WTC11 (cell line): Measurements from ENCODE around the gene MBOAT1.

Experiments
- ATF1 ChIP-seq: sonication (generic); formaldehyde crosslinking; IDR thresholded peaks from 2 replicates; pipeline ENCODE4 v1.8.1; 2023; ENCODE audit warnings: mild to moderate bottlenecking, moderate library complexity, missing genetic modification reagents
- CREM ChIP-seq: sonication (generic); formaldehyde crosslinking; IDR thresholded peaks from 2 replicates; pipeline ENCODE4 v1.8.1; 2022; ENCODE audit warnings: mild to moderate bottlenecking, missing genetic modification reagents, moderate library complexity
- CTCF ChIP-seq: fragments of 200-600 bp; IDR thresholded peaks from 2 replicates; pipeline ENCODE4 v1.8.0; 2022; ENCODE audit warnings: antibody characterized with exemption
- ESRRA ChIP-seq: sonication (generic); formaldehyde crosslinking; IDR thresholded peaks from 2 replicates; pipeline ENCODE4 v1.8.1; 2022; ENCODE audit warnings: mild to moderate bottlenecking, missing genetic modification reagents, borderline replicate concordance
- HMGA2 ChIP-seq: fragments of 250-450 bp; sonication (Bioruptor Pico); IDR thresholded peaks from 2 replicates; pipeline ENCODE4 v1.4.0; 2021; ENCODE audit warnings: mild to moderate bottlenecking, moderate library complexity
- IRF1 ChIP-seq: sonication (generic); formaldehyde crosslinking; IDR thresholded peaks from 2 replicates; pipeline ENCODE4 v1.8.0; 2023; ENCODE audit warnings: missing genetic modification reagents
- MAX ChIP-seq: sonication (generic); formaldehyde crosslinking; IDR thresholded peaks from 2 replicates; pipeline ENCODE4 v1.8.0; 2022; ENCODE audit warnings: mild to moderate bottlenecking, missing genetic modification reagents
- MLX ChIP-seq: sonication (generic); formaldehyde crosslinking; IDR thresholded peaks from 2 replicates; pipeline ENCODE4 v1.8.1; 2023; ENCODE audit warnings: mild to moderate bottlenecking, missing genetic modification reagents, moderate library complexity
- NFE2L1 ChIP-seq: sonication (generic); formaldehyde crosslinking; IDR thresholded peaks from 2 replicates; pipeline ENCODE4 v1.8.1; 2023; ENCODE audit warnings: missing genetic modification reagents
- OVOL2 ChIP-seq: fragments of 250-450 bp; sonication (Bioruptor Pico); IDR thresholded peaks from 2 replicates; pipeline ENCODE4 v1.9.0; 2021; ENCODE audit warnings: mild to moderate bottlenecking, borderline replicate concordance
- ZNF138 ChIP-seq: sonication (generic); formaldehyde crosslinking; conservative IDR thresholded peaks from 2 replicates; pipeline ENCODE4 v1.8.1; 2022; ENCODE audit warnings: mild to moderate bottlenecking, moderate library complexity, missing genetic modification reagents
- ZNF281 ChIP-seq: sonication (generic); formaldehyde crosslinking; IDR thresholded peaks from 2 replicates; pipeline ENCODE4 v1.8.0; 2023; ENCODE audit warnings: mild to moderate bottlenecking, missing genetic modification reagents
- ZNF416 ChIP-seq: fragments of 250-450 bp; sonication (Bioruptor Pico); IDR thresholded peaks from 2 replicates; pipeline ENCODE4 v1.9.0; 2021; ENCODE audit warnings: mild to moderate bottlenecking, inconsistent platforms

- TF ChIP-seq CREM (CRISPR knock-in tag) = no peak
- no peak for TF ChIP-seq CTCF
- TF ChIP-seq OVOL2 = no peak
- TF ChIP-seq ESRRA = no peak
- TF ChIP-seq IRF1 = no peak
- TF ChIP-seq MAX (CRISPR knock-in tag) = no peak
- TF ChIP-seq HMGA2 (CRISPR knock-in tag) = no peak
- TF ChIP-seq ATF1 (CRISPR knock-in tag) = no peak
- no peak for TF ChIP-seq NFE2L1 (CRISPR knock-in tag)
- TF ChIP-seq ZNF138 (CRISPR knock-in tag) = no peak
- TF ChIP-seq ZNF281 (CRISPR knock-in tag) = no peak
- TF ChIP-seq MLX (CRISPR knock-in tag) = no peak
- no peak for TF ChIP-seq ZNF416 (CRISPR knock-in tag)
These were observed 100.0 kb downstream of the MBOAT1 start for GRCh38 chr6:20112241-20112640.
